ENCODE results near the gene MFSD1. TPM values are rescaled to one million over a fixed set of nuclear protein-coding genes. Genes with fewer than 3 reads are reported as not detected.

MFSD1 gene
- polyA plus RNA-seq, 1 of the 3 experiments (the other 2 are of a cell fraction): 44.9 TPM

DNA sequence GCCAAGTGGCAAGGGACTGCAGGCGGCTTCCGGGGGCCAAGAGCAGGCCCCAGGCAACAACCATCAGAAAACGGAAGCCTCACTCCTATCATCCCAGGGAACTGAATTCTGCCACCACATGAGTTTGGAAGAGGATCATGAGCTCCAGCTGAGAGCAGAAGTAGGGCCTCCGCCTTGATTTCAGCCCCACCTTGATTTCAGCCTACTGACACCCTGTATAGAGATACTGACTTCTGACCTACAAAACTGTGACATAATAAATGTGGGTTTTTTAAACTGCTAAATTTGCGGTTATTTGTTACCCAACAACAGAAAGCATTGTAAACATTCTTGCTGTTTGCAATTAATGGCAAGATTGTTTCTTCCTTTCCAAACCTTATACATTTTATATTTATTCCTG is 48.0 kb upstream of the MFSD1 start (continued):
- TF ChIP-seq, protein P1, sequence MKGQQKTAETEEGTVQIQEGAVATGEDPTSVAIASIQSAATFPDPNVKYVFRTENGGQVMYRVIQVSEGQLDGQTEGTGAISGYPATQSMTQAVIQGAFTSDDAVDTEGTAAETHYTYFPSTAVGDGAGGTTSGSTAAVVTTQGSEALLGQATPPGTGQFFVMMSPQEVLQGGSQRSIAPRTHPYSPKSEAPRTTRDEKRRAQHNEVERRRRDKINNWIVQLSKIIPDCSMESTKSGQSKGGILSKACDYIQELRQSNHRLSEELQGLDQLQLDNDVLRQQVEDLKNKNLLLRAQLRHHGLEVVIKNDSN (IDR thresholded peaks at IDR 0.05; ENCODE audit: borderline replicate concordance, low read depth): no peak
- TF ChIP-seq, protein P2, sequence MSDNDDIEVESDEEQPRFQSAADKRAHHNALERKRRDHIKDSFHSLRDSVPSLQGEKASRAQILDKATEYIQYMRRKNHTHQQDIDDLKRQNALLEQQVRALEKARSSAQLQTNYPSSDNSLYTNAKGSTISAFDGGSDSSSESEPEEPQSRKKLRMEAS (IDR thresholded peaks at IDR 0.05; ENCODE audit: low read depth): no peak

DNA sequence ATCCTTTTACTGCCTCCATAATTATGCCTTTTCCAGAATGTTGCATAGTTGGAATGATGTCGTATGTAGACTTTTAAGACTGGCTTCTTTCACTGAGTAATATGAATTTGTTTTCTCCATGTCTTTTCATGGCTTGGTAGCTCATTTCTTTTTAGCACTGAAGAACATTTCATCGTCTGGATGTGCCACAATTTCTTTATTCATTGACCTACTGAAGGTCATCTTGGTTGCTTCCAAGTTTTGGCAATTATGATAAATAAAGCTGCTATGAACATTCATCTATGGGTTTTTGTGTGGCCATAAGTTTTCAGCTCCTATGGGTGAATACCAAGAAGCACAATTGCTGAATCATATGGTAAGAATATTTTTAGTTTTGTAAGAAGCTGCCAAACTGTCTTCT is 46.4 kb upstream of the MFSD1 start:
- Histone ChIP-seq H2AFZ (ENCODE audit: low read depth) (no peak overlapping the region), H4K20me1 (ENCODE audit: insufficient read depth) (no peaks in the 10 kb centered on the region), H3K27ac (ENCODE audit: low read depth in 2 of 2, low read length in 1 of 2) (no peak overlapping the region), H3K9me3 (no peaks in the 10 kb centered on the region), H3K27me3 (ENCODE audit: insufficient read depth) (no peaks in the 10 kb centered on the region), H3K4me1 (ENCODE audit: control insufficient read depth in 1 of 2, insufficient read depth in 2 of 2, low read depth in 1 of 2, low read length in 1 of 2) (no peaks in the 10 kb centered on the region), H3K9ac (no peak overlapping the region), H3F3A (replicated peaks; ENCODE audit: insufficient read depth) (peaks cover 6% of the 10 kb centered on the region), H3K79me2 (ENCODE audit: insufficient read depth) (no peaks in the 10 kb centered on the region), H3K4me3 (ENCODE audit: low read depth in 2 of 2, low read length in 1 of 2) (no peak overlapping the region), H3K36me3 (replicated peaks in 1 of 2; ENCODE audit: control insufficient read depth in 1 of 2, insufficient read depth in 2 of 2, low read length in 1 of 2) (no peaks in the 10 kb centered on the region), H3K9me2 (peaks cover 3% of the 10 kb centered on the region; the same call in 1 of the 2 replicates), H3K4me2 (no peak overlapping the region)
- WGBS (ENCODE audit: low lambda C conversion rate): 90% methylated on average over 2 of the region's 2 CpGs
- ChIA-PET POLR2A (no interaction called here), CTCF (interaction anchor here (0.8 to 1.6 kb wide), 2 partner anchors 24 to 28 kb away, joined by 3 to 6 read pairs; no protein-coding TSS in a partner anchor)
- no peak for DNase-seq
- TF ChIP-seq GATA2 (CRISPR knock-in tag; IDR thresholded peaks at IDR 0.05): no peak
- no peak for TF ChIP-seq SMC3 (IDR thresholded peaks at IDR 0.05; ENCODE audit: low read depth, low read length)
- no peak for TF ChIP-seq TAF1 (IDR thresholded peaks at IDR 0.05; ENCODE audit: borderline replicate concordance, low read depth, low read length)
- TF ChIP-seq RCOR1 (IDR thresholded peaks at IDR 0.05; ENCODE audit: low read length): no peak
- no peak for TF ChIP-seq NFIC (IDR thresholded peaks at IDR 0.05; ENCODE audit: borderline replicate concordance)
- TF ChIP-seq TEAD4 (IDR thresholded peaks at IDR 0.05; ENCODE audit: borderline replicate concordance, insufficient read depth): no peak
- TF ChIP-seq JUND (IDR thresholded peaks at IDR 0.05): no peak
- no peak for TF ChIP-seq SIN3A (IDR thresholded peaks at IDR 0.05; ENCODE audit: borderline replicate concordance, low read depth, low read length)
- TF ChIP-seq MXI1 (IDR thresholded peaks at IDR 0.05; ENCODE audit: low read depth, low read length): no peak
- no peak for TF ChIP-seq RAD21 (IDR thresholded peaks at IDR 0.05; ENCODE audit: low read length)
- TF ChIP-seq, protein P1 (IDR thresholded peaks at IDR 0.05; ENCODE audit: borderline replicate concordance, low read depth): no peak
- TF ChIP-seq, protein P3, sequence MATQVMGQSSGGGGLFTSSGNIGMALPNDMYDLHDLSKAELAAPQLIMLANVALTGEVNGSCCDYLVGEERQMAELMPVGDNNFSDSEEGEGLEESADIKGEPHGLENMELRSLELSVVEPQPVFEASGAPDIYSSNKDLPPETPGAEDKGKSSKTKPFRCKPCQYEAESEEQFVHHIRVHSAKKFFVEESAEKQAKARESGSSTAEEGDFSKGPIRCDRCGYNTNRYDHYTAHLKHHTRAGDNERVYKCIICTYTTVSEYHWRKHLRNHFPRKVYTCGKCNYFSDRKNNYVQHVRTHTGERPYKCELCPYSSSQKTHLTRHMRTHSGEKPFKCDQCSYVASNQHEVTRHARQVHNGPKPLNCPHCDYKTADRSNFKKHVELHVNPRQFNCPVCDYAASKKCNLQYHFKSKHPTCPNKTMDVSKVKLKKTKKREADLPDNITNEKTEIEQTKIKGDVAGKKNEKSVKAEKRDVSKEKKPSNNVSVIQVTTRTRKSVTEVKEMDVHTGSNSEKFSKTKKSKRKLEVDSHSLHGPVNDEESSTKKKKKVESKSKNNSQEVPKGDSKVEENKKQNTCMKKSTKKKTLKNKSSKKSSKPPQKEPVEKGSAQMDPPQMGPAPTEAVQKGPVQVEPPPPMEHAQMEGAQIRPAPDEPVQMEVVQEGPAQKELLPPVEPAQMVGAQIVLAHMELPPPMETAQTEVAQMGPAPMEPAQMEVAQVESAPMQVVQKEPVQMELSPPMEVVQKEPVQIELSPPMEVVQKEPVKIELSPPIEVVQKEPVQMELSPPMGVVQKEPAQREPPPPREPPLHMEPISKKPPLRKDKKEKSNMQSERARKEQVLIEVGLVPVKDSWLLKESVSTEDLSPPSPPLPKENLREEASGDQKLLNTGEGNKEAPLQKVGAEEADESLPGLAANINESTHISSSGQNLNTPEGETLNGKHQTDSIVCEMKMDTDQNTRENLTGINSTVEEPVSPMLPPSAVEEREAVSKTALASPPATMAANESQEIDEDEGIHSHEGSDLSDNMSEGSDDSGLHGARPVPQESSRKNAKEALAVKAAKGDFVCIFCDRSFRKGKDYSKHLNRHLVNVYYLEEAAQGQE (IDR thresholded peaks at IDR 0.05; ENCODE audit: low read depth, low read length): no peak
- TF ChIP-seq MEF2A (IDR thresholded peaks at IDR 0.05; ENCODE audit: borderline replicate concordance, low read depth): no peak
- TF ChIP-seq NRF1 (IDR thresholded peaks at IDR 0.05; ENCODE audit: low read depth, low read length): no peak
- no peak for TF ChIP-seq GABPA (IDR thresholded peaks at IDR 0.05; ENCODE audit: low read depth)
- TF ChIP-seq TCF12 (IDR thresholded peaks at IDR 0.05): no peak
- no peak for TF ChIP-seq ELF1 (IDR thresholded peaks at IDR 0.05)
- TF ChIP-seq, protein P2 (IDR thresholded peaks at IDR 0.05; ENCODE audit: low read depth): no peak

Measured in SK-N-SH (cell line).